ENCODE results near the gene OPTC. TPM values are rescaled to one million over a fixed set of nuclear protein-coding genes. Genes with fewer than 3 reads are reported as not detected.

The OPTC gene
- total and polyA plus RNA-seq, 9 of the 15 experiments (the other 6 are each of a cell fraction or from before 2014, with no cell fraction given), result not detected

DNA sequence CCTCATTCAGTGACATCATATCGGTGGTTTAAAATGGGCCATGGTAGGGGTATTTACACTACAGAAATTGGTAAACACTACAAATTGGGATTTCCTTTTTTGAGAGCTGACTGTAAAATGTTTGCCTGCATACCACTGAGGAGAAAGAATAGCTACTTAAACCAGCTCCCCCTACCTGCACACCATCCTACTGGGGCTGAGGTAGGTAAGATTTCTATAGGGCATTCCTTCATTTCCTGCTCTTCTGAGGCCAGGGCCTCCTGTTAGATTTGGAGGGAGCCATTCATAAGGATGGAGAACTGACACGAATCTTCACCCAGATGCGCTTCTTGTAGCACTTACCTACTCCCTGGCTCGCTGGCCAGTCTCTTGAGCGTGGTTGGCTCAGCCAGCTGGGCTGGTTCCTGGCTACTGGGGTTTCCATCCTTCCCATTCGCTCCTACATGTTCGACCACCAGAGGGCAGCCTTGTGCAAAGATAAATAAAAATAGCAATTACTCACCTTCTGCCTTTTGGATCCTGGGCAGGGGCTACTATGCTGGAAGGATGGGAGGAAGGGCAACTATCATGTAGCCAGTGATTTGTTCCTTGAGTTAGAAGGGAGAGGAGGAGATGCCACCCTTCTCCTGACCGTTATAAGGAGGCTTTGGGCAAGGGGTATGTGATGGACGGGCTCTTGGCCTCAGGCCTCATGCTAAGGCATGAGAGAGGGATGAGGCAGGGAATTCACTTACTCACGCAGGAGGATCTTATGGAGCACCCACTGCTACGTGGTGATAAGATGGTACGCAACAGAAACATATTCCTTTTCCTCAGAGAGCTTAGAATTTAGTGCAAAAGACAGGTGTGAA, 10.7 kb downstream of the OPTC start (continued):
- peak; percentile 49; the same call in 1 of the 2 replicates for TF ChIP-seq ZNF263 (CRISPR knock-in tag; IDR thresholded peaks at IDR 0.05; ENCODE audit: borderline replicate concordance)
- TF ChIP-seq, protein P1, sequence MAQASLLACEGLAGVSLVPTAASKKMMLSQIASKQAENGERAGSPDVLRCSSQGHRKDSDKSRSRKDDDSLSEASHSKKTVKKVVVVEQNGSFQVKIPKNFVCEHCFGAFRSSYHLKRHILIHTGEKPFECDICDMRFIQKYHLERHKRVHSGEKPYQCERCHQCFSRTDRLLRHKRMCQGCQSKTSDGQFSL (CRISPR knock-in tag; IDR thresholded peaks at IDR 0.05), result no peak
- TF ChIP-seq, protein P1 (tag; IDR thresholded peaks at IDR 0.05), result no peak
- no peak for TF ChIP-seq SMAD2 (IDR thresholded peaks at IDR 0.05; ENCODE audit: low read depth, low read length)
- TF ChIP-seq SMC3 (conservative IDR thresholded peaks at IDR 0.05; ENCODE audit: insufficient read depth, low read depth, low read length), result peak; percentile 95
- no peak for TF ChIP-seq ZBTB5 (IDR thresholded peaks at IDR 0.05)
- TF ChIP-seq ILK (tag; IDR thresholded peaks at IDR 0.05; ENCODE audit: borderline replicate concordance, low read depth), result no peak
- TF ChIP-seq XRCC3 (IDR thresholded peaks at IDR 0.05), result no peak
- no peak for TF ChIP-seq THRB (CRISPR knock-in tag; conservative IDR thresholded peaks at IDR 0.05)
- TF ChIP-seq DIDO1 (tag; IDR thresholded peaks at IDR 0.05; ENCODE audit: low read depth), result no peak
- no peak for TF ChIP-seq CREM (IDR thresholded peaks at IDR 0.05; ENCODE audit: low read depth)
- TF ChIP-seq ZNF79 (CRISPR knock-in tag; IDR thresholded peaks at IDR 0.05; ENCODE audit: low read depth), result no peak
- no peak for TF ChIP-seq SLC30A9 (CRISPR knock-in tag; IDR thresholded peaks at IDR 0.05)
- no peak for TF ChIP-seq HIVEP1 (CRISPR knock-in tag; IDR thresholded peaks at IDR 0.05)
- TF ChIP-seq, protein P2, sequence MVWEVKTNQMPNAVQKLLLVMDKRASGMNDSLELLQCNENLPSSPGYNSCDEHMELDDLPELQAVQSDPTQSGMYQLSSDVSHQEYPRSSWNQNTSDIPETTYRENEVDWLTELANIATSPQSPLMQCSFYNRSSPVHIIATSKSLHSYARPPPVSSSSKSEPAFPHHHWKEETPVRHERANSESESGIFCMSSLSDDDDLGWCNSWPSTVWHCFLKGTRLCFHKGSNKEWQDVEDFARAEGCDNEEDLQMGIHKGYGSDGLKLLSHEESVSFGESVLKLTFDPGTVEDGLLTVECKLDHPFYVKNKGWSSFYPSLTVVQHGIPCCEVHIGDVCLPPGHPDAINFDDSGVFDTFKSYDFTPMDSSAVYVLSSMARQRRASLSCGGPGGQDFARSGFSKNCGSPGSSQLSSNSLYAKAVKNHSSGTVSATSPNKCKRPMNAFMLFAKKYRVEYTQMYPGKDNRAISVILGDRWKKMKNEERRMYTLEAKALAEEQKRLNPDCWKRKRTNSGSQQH (CRISPR knock-in tag; IDR thresholded peaks at IDR 0.05), result no peak
- TF ChIP-seq ZNF408 (CRISPR knock-in tag; IDR thresholded peaks at IDR 0.05; ENCODE audit: low read depth), result no peak
- no peak for TF ChIP-seq BCOR (IDR thresholded peaks at IDR 0.05)
- TF ChIP-seq, protein P3, sequence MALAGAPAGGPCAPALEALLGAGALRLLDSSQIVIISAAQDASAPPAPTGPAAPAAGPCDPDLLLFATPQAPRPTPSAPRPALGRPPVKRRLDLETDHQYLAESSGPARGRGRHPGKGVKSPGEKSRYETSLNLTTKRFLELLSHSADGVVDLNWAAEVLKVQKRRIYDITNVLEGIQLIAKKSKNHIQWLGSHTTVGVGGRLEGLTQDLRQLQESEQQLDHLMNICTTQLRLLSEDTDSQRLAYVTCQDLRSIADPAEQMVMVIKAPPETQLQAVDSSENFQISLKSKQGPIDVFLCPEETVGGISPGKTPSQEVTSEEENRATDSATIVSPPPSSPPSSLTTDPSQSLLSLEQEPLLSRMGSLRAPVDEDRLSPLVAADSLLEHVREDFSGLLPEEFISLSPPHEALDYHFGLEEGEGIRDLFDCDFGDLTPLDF (CRISPR knock-in tag; IDR thresholded peaks at IDR 0.05), result no peak

All from K562 (cell line).